Hematopoietic multipotent progenitor cell treated with erythropoietin and hydrocortisone succinate and interleukin-3 and kit ligand, for 8 days (in vitro differentiated cells): ENCODE measurements around the gene ADAMTS6.
"Not testable (repeated sequence)": the region's sequence is repeated elsewhere in the genome, so short reads cannot be mapped to it uniquely, and the experiment has no call there.

ENCODE experiments used
- DNase-seq: peaks from one replicate; pipeline ENCODE4 v3.0.0-alpha.2; 2015

The ADAMTS6 gene

DNA sequence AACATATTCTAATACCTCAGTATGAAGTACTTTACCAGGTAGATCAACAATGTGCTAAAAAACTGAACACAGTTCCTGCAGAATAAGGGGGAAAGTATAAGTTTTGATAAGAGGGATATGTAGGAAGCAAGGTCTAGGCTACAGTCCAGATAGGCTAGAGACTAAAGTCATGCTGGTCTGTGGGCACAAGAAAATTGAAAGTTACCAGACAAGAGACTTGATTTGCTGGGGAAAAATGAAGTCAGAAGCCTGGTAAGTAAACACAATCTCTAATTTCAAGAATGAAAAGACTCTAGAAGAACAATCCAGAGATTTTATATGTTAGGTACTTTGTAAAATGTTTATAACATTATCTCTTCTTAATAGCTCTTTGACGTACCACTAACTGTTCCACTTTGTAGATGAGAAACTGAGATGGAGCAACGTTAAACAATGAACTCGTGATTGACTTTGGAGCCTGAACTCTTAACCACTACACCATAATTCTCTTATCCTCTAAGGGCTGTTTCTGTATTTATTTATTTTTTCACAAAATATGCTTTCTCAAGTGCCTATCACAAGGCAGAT lies 19.5 kb downstream of the ADAMTS6 start:
- DNase-seq: no peak

DNA sequence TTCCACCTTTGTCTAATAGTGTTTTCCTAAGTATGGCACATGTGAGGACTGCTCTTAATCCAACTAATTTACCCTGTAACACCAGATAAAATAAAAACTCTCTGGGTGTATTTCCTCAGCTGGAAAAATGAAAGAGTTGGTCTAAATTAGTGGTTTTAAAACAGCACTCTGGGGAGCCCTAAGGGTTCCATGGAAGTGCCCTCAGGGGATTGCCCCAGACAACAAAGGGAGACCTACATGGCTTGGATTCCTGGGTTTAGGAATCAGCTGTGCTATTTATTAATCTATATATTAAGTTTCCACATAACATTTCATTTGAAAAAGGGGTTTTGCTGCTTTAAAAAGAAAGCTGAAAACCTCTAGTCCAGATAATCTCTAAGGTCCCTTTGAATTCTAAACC lies 20.2 kb downstream of the ADAMTS6 start:
- no peak for DNase-seq

DNA sequence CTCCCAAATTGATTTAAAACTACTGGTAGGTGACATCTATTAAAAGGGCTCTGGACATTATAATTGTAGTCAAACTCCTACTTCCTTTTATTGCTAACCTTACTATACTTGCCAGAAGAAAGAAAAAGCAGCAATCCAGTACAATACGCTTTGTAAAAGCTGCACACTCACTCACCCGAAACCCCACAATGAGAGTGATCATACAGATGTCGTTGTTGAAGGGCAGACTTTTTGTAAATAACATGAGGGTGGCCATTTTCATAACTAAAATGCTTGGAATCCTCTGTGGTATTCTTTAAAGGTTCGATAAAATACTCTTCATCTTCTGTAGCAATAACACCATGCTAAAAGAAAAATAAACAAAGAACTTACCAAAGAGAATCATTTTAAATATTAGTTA lies 21.7 kb downstream of the ADAMTS6 start:
- DNase-seq: no peak

DNA sequence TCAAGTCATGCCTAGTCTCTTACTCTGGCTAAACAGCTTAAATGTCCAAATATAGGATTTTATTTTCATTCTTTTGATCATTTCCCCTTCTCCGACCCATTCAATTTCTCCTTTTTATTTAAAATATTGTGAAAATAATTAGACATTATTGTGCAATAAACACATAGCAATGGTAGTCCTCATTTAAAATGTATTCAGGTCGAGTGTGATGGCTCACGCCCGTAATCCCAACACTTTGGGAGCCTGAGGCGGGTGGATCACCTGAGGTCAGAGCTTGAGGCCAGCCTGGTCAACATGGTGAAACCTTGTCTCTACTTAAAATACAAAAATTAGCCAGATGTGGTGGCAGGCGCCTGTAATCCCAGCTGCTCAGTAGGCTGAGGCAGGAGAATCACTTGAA lies 26.7 kb downstream of the ADAMTS6 start:
- DNase-seq: no peak

DNA sequence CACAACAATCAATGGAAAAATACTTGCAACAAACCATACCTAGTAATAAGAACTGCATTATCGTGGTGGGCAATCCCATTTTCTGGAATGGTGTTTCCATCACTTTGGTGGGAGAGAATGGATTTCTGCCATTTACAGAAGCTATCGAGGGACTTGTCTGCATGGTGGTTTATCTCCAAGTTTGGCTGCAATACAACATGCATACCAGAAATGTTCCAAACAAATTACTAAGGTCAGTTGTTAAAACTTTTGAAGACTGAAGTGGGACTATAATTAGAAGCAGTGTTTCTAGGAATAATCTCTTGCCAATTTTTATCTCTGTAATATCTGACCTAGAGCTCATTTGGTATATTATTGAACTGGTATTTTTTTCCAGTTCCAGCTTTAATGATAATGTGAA lies 30.3 kb downstream of the ADAMTS6 start:
- DNase-seq: no peak

DNA sequence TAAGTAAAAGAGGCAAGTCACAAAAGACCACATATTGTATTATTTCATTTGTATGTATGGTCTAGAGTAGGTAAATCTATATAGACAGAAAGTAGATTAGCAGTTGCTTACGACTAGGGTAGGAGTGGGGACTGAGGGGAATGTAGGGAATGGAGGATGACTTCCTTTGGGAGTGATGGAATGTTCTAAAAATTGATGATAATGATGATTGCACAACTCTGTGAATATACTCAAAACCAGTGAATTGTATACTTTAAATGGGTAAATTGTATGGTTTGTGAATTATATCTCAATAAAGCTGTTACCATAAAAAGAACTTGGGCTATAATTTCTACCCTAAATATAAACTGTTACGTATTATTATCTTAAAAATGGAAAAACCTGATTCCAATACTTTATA lies 35.0 kb downstream of the ADAMTS6 start:
- DNase-seq: no peak

DNA sequence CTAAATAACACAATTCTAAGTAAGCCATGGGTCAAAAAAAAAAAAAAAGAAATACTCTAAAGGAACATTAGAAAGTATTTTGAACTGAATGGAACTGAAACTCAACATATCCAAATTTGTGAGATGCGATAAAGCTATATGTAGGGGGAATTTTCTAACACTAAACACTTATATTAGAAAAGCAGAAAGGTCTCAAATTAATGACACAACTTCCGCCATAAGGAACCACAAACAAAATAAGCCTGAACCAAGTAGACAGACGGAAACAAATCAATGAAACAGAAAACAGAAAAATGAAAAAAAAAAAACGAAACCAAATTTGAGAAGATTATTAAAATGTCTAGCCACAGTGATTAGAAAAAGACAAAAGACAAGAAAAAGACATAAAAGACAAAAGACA lies 39.9 kb downstream of the ADAMTS6 start:
- DNase-seq: no peak

DNA sequence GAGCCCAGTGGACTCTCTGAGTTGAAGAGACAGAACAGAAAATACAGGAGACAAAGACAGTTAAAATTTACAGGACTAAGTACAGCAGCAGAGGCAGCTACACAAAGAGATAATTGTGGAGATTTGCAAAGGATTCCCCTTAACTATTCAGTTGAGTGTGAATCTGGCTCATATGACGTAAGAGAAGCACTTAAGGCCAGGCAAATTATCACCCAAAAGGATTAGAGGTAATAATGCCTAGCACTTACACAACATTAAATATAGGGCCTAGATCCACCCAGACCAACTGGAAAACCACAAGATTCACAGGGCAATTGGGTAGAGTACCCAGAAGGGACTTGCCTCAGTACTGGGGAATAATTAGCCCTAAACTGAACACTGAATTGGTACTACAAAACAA lies 41.3 kb downstream of the ADAMTS6 start:
- DNase-seq: no peak

DNA sequence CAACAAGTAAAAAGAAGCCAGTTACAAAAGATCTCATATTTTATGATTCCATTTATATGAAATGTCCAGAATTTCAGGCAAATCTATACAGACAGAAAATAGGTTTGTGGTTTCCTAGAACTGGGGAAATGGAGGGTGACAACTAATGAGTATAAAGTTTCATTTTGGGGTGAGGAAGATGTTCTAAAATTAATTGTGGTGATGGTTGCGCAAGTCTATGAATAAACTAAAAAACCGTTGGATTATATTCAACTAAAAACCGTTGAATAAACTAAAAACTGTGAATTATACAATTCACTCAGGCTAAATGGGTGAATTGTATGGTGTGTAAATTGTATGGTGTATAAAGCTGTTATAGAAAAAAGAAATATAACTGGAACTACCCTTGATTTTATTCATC lies 47.6 kb downstream of the ADAMTS6 start:
- DNase-seq: no peak

DNA sequence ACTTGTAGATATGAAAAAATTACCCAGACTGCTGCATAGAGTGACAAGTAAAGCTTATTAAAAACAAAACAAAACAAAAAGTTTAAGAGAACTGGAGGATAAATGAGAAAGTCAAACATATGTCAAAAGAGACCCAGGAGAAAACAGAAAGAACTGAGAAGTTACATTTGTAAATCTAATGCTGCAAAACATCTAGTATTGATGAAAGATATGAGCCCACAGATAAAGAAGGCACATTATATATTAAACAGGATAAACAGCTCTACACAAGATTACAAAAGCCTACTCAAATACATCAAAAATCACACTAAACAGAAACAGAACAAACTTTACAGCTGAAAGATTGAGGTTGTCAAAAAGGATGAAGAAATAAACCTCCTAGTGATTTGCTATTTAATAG lies 55.1 kb downstream of the ADAMTS6 start:
- DNase-seq: no peak

DNA sequence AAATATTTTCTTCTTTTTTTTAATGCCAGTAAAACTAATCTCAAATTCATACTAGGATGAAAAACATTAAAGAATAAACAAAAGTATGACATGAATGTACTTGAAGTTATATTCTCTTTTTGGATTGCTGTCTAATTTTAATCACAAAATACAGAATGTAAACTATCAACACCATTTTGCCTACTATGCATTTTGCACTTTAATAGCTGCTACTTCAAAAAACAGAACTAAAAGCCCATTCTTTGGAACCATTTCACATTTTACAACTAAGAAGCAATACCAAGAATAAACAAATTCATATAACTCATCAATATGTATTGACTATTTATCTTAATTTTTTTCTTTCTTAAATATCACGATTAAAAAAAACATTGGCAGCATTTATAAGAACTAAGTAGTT lies 58.1 kb downstream of the ADAMTS6 start:
- no peak for DNase-seq

DNA sequence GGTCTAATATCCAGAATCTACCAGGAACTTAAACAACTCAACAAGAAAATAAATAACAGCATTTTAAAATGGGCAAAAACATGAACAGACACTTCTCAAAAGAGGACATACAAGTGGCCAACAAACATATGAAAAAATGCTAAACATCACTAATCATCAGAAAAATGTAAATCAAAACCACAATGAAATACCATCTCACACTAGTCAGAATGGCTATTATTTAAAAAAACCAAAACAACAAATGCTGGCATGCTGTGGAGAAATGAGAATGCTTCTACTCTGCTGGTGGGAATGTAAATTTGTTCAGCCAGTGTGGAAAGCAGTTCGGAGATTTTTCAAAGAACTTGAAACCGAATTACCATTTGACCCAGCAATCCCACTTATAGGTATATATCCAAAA lies 63.1 kb downstream of the ADAMTS6 start:
- DNase-seq: no peak

DNA sequence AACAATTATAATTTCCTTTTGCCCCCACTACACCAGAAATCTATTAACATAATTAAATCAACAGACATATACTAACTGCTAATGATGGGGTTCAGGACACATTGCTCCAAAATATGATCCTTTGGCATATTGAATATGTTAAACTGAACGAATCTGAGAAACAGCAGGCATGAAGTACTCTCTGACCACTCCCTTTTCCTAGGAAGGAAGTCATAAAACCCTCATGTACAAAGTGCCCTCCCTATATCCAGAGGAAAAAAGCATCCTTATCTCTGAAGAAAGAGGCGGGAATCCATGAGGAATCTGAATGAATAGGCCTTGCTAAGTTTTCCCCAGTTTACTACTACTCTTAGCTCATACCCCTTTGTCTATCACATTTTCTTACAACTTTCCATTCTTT lies 67.9 kb downstream of the ADAMTS6 start:
- DNase-seq: no peak

DNA sequence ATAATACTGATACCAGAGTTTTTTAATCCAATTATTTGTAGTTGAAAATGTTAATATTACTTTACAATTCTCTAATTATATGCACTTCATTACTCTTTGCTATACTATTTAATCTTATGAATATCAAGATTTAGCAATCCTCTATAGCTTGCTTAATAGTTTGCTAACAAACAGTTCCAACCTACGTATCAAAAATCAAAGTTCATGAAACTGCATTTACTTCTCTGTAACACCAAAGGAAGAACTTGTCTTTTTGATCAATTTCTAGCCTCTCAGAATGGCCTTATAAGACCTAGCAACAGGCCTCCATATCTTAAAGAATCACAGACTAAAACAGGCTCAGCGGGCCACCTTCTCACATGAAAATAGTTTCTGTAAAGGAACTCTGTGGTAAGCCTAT lies 68.9 kb downstream of the ADAMTS6 start:
- no peak for DNase-seq

DNA sequence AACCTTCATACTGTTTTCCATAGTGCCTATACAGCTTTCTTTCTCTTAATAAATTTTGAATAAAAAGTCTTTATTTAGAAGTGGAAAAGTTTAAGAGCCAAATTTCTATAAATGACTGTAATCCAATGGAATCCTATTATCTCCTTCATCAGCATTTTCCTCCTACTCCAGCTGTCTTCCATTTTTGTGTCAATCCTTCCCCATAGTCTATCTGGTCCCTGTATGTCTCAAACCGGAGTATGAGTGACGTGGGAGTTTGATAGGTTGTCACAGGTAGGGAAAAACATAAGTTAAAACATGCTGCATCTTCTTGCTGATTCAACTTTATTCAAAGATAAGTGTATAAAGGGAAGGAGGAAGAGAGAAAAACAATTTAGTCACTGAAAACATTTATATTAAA lies 70.4 kb downstream of the ADAMTS6 start:
- no peak for DNase-seq

DNA sequence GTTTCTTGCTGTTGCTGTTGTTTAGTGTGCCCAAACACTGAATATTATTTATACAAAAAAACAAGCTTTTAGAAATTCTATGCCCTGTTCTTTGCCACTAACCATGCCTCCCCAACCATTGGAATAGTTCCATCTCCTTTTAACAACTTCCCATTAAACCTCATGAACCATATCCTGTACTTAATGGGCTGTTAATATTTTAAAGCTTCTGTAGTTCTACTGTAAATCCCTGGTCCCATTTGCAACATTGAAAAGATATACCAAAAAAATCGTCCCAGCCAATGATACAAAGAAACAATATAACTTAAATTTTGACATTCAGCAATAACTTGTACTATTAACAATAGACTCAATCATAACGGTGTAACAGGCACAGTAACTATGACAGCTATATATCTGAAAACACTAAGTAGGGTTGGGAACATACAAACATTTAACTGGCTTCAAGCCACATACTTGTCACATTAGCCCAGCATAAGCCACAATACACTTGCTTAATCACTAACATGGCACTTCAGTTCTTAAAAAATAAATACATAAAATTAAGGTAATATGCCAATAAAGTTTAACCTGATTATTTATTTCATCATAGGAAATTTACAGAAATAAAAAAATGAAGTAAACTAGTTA lies 86.1 kb downstream of the ADAMTS6 start:
- DNase-seq: no peak

DNA sequence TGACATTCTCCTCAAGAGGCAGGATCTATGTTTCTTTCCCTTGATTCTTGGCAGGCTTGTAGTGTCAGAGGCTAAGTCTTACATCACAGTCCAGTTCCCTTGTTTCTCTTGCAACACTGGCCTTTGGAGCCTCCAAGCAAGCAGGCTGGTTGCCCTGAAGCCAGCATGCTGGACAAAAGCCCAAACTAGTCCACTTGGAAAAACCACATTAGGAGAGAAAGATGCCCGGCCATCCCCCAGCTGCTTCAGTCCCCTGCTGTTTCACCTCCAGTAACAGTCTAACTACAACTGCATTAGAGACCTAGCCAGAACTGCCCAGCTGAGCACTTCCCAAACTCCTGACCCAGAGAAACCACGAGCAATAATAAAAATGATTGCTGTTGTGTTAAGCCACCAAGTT lies 87.6 kb downstream of the ADAMTS6 start:
- no peak for DNase-seq

DNA sequence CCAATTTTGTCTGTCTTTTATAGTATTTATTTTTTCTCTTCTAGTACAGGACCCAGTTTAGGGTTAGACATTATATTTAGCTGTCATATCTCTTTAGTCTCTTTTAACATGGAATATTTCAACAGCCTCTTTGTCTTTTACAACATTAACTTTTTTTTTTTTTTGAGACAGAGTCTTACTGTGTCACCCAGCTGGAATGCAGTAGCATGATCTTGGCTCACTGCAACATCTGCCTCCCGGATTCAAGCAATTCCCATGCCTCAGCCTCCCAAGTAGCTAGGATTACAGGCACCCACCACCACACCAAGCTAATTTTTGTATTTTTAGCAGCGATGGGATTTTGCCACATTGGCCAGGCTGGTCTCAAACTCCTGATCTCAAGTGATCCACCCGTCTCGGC lies 90.1 kb downstream of the ADAMTS6 start:
- DNase-seq: no peak

DNA sequence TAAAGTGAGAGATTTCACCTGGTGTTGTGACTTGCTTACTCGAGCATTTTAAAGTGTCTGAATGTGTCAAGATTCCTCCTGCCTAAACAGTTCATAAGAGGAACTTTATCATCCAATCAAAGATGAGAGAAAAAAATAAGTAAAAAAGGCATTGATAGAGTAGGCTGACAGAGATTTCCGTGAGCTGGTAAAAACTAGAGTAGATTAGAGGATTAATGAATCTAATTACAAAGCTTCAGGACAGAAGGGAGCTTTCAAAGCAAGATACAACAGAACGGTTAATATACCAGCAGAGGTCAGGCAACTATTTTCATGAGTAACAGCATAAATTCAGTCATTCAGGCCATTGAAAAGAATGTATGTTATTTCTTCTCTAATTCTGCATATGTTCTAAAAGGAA lies 91.5 kb downstream of the ADAMTS6 start:
- DNase-seq: no peak

DNA sequence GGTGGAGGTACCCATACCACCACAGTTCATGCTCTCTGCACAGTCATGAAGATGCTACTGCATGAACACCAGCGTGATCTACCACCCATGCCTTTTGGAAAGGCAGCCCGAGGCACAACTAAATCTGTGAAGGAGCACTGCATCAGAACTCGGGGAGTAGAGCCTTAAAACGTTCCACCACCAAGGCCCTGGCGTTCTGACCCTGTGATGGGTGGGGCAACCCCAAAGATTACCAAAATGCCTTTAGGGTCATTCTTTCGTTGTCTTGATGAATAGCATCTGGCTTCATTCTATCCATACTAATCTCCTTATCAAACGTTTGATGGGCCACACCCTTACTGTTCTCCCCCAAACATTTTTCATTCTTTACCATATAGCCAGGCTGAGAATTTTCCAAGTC lies 97.9 kb downstream of the ADAMTS6 start:
- no peak for DNase-seq

DNA sequence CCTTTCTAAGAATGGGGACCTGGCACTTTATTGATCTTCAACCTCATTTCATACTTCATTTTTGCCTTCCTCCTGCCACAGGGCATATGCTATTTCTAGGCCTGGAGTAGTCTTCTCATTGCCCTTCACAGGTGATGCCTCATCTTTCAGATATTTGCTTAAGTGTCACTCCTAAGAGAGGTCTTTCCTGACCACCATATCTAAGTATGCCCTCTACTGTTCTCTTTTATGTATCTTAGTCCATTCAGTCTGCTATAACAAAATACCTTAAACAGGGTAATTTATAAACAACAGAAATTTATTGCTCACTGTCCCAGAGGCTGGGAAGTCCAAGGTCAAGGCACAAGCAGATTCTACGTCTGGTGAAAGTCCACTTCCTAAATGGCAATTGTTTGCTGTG lies 99.1 kb downstream of the ADAMTS6 start:
- no peak for DNase-seq

DNA sequence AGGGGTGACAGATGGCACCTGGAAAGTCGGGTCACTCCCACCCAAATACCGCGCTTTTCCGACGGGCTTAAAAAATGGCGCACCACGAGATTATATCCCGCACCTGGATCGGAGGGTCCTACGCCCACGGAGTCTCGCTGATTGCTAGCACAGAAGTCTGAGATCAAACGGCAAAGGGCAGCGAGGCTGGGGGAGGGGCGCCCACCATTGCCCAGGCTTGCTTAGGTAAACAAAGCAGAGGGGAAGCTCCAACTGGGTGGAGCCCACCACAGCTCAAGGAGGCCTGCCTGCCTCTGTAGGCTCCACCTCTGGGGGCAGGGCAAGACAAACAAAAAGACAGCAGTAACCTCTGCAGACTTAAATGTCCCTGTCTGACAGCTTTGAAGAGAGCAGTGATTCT lies 111.2 kb downstream of the ADAMTS6 start:
- DNase-seq: not testable (repeated sequence)

DNA sequence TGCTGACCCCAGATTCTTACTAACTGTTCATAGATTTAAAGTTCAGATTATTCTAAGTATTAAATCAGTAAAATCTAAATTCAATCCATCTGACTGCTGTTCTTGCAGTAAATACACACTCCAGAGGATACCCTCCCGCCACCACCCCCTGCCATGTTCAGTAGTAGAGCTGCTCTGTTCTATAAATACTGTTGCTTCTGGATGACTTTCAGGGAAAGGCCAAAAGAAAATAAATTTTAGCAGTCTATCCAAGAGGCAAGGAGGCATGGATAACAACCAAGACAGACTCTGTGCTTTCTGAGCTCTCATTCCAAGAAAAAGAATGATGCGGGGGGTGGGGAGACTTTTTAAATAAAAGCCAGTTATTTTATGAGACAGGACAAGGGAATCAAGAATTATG lies 115.1 kb downstream of the ADAMTS6 start:
- no peak for DNase-seq

DNA sequence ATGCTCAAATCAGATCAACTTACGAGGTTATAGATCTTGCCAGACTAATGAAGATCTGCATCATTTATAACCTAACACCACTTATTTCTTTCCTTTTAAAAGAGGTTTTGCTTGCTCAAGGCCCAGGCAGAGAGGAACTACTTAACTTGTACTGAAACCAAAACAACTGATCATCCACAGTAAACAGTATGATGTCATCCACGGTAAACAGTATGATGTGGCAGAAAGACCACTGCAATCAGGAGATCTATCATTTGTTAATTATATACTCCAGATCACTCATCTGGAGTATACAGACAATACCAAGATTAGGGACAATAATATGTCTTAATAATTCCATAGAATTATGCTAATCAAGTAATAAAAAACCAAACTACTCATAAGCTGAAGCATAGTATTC lies 116.8 kb downstream of the ADAMTS6 start:
- no peak for DNase-seq

DNA sequence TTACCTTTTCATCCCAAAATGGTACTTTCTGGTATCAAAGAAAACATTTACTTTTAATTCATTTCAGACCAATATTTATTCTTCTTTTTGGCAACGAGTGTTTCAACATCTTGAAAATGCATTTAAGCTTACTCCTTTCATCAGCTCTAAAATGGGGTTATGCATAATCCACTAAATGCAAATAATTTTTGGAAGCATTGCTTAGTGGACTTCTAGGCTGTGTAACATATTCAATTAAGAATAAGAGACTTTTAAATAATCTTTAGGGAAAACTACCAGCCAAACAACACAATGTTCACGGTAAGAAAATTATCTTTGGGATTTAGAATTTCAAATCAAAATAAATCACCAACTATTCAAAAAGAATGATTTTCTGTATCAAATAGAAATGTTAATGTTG lies 118.2 kb downstream of the ADAMTS6 start:
- DNase-seq: no peak

DNA sequence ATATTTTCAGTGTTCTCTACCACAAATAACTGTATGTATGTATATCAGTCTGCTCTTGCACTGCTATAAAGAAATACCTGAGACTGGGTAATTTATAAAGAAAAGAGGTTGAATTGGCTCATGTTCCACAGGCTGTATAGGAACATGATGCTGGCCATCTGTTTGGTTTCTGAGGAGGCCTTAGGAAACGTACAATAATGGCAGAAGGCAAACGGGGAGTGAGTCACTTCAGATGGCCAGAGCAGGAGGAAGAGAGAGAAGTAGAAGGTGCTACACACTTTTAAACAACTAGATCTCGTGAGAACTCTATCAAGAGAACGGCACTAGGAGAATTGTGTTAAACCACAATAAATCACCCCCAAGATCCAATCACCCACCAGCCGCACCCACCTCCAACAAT lies 121.7 kb downstream of the ADAMTS6 start:
- DNase-seq: no peak
